Measurements from ENCODE around the gene MESP2. TPM values are rescaled to one million over a fixed set of nuclear protein-coding genes. Genes with fewer than 3 reads are reported as not detected.

MESP2 gene
- total and polyA plus RNA-seq, 2 of the 13 experiments (the other 11 are each of a cell fraction or from before 2014, with no cell fraction given), result not detected

GRCh38 chr15:89776274-89777072, at the start of gene MESP2 (continued):
- TF ChIP-seq EHMT2 (IDR thresholded peaks at IDR 0.05; ENCODE audit: borderline replicate concordance, low read depth, low read length) (no peak), ZNF773 (CRISPR knock-in tag; IDR thresholded peaks at IDR 0.05; ENCODE audit: borderline replicate concordance) (no peak), ZNF30 (CRISPR knock-in tag; IDR thresholded peaks at IDR 0.05) (no peak), ZNF33B (CRISPR knock-in tag; IDR thresholded peaks at IDR 0.05) (peak; percentile 65; the same call in 1 of the 2 replicates), STAT6 (CRISPR knock-in tag; IDR thresholded peaks at IDR 0.05; ENCODE audit: borderline replicate concordance) (no peak), ZFYVE20 (CRISPR knock-in tag; IDR thresholded peaks at IDR 0.05; ENCODE audit: borderline replicate concordance, low read depth) (peak; percentile 73; the same call in 1 of the 2 replicates), ZNF724P (CRISPR knock-in tag; IDR thresholded peaks at IDR 0.05; ENCODE audit: borderline replicate concordance) (peak; percentile 89), SKI (IDR thresholded peaks at IDR 0.05; ENCODE audit: partially characterized antibody) (no peak), TFAP4 (IDR thresholded peaks at IDR 0.05; ENCODE audit: borderline replicate concordance, low read depth) (peak; percentile 9; the same call in 1 of the 2 replicates), TFE3 (CRISPR knock-in tag; IDR thresholded peaks at IDR 0.05) (peak; percentile 37; the same call in 1 of the 2 replicates), ZFP37 (CRISPR knock-in tag; IDR thresholded peaks at IDR 0.05; ENCODE audit: borderline replicate concordance) (no peak), HINFP (CRISPR knock-in tag; IDR thresholded peaks at IDR 0.05; ENCODE audit: low read depth) (peak; percentile 82; the same call in 1 of the 2 replicates), RARG (CRISPR knock-in tag; IDR thresholded peaks at IDR 0.05; ENCODE audit: low read depth) (no peak), MEIS1 (CRISPR knock-in tag; IDR thresholded peaks at IDR 0.05; ENCODE audit: borderline replicate concordance) (no peak), NFAT5 (CRISPR knock-in tag; IDR thresholded peaks at IDR 0.05) (peak; percentile 88), PCBP1 (IDR thresholded peaks at IDR 0.05; ENCODE audit: borderline replicate concordance, low read depth, low read length) (no peak)
